SK-N-SH (cell line): ENCODE measurements around the gene TBX15. TPM values are rescaled to one million over a fixed set of nuclear protein-coding genes. Genes with fewer than 3 reads are reported as not detected.

ENCODE experiments used
- CTCF ChIA-PET: fragments of 300-600, 350-600 bp; formaldehyde crosslinking; extraction: SDS; loops from one replicate; lab custom pipeline; 2021; lab: Yijun Ruan, JAX
- POLR2A ChIA-PET: fragments of 350-600 bp; sonication (Branson Sonifier 250); formaldehyde crosslinking; extraction: SDS; loops from one replicate; lab custom pipeline; 2020; ENCODE audit warnings: antibody characterized with exemption, inconsistent platforms; lab: Yijun Ruan, JAX
- DNase-seq: peaks from one replicate; pipeline ENCODE4 v3.0.0; 2012
- H2AFZ ChIP-seq: fragments of 200-600 bp; sonication (generic); 2 replicates; pipeline ENCODE4 v1.8.1; 2016; ENCODE audit warnings: antibody characterized with exemption, mild to moderate bottlenecking, low read depth
- H3F3A ChIP-seq: fragments of 200-600 bp; sonication (generic); replicated peaks from 2 replicates; pipeline ENCODE3; 2016; ENCODE audit warnings: antibody characterized with exemption, mild to moderate bottlenecking; ENCODE audit not compliant: insufficient read depth
- H3K27ac ChIP-seq, 2 experiments: fragments of 200-500 bp in 1 of 2; fragments of 200-600 bp in 1 of 2; sonication (Bioruptor generic) in 1 of 2; sonication (generic), shearing (Covaris generic) in 1 of 2; 2 replicates each; pipeline versions ENCODE4 v1.5.1 to v1.6.1; 2014 to 2016; ENCODE audit warnings: low read depth in 2 of 2, inconsistent platforms in 1 of 2, low read length in 1 of 2, mild to moderate bottlenecking in 1 of 2, mixed read lengths in 1 of 2
- H3K27me3 ChIP-seq: fragments of 200-600 bp; sonication (generic), shearing (Covaris generic); 2 replicates; pipeline ENCODE4 v1.6.1; 2016; ENCODE audit warnings: mixed run types; ENCODE audit not compliant: insufficient read depth
- H3K36me3 ChIP-seq, 2 experiments: fragments of 200-500 bp in 1 of 2; fragments of 200-600 bp in 1 of 2; sonication (Bioruptor generic) in 1 of 2; sonication (generic) in 1 of 2; replicated peaks in 1 of 2; 2 replicates each; pipeline versions ENCODE3 to v1.5.1; 2014 to 2016; ENCODE audit warnings: low read length in 1 of 2, mild to moderate bottlenecking in 1 of 2; ENCODE audit not compliant: insufficient read depth in 2 of 2, control insufficient read depth in 1 of 2
- H3K4me1 ChIP-seq, 2 experiments: fragments of 200-500 bp in 1 of 2; fragments of 200-600 bp in 1 of 2; sonication (Bioruptor generic) in 1 of 2; sonication (generic), shearing (Covaris generic) in 1 of 2; 2 replicates each; pipeline versions ENCODE4 v1.5.1 to v1.6.1; 2014 to 2016; ENCODE audit warnings: low read depth in 1 of 2, low read length in 1 of 2, mixed run types in 1 of 2; ENCODE audit not compliant: insufficient read depth in 2 of 2, control insufficient read depth in 1 of 2
- H3K4me2 ChIP-seq: fragments of 200-600 bp; sonication (generic), shearing (Covaris generic); 2 replicates; pipeline ENCODE4 v1.6.1; 2017; ENCODE audit warnings: mixed run types
- H3K4me3 ChIP-seq, 2 experiments: fragments of 200-500 bp in 1 of 2; fragments of 200-600 bp in 1 of 2; sonication (Bioruptor generic) in 1 of 2; sonication (generic), shearing (Covaris generic) in 1 of 2; 2 replicates each; pipeline versions ENCODE4 v1.5.1 to v1.8.1; 2014 to 2016; ENCODE audit warnings: low read depth in 2 of 2, inconsistent platforms in 1 of 2, low read length in 1 of 2, mild to moderate bottlenecking in 1 of 2, mixed read lengths in 1 of 2, moderate library complexity in 1 of 2
- H3K79me2 ChIP-seq: fragments of 200-600 bp; sonication (generic); 2 replicates; pipeline ENCODE4 v1.8.1; 2017; ENCODE audit warnings: mild to moderate bottlenecking; ENCODE audit not compliant: insufficient read depth
- H3K9ac ChIP-seq: fragments of 200-600 bp; sonication (generic); 2 replicates; pipeline ENCODE4 v1.6.1; 2017; ENCODE audit warnings: mixed run types
- H3K9me2 ChIP-seq: fragments of 200-600 bp; sonication (generic); 2 replicates; pipeline ENCODE4 v1.6.1; 2017; ENCODE audit warnings: mixed run types
- H3K9me3 ChIP-seq: fragments of 200-600 bp; sonication (generic); 2 replicates; pipeline ENCODE4 v1.6.1; 2017; ENCODE audit warnings: mixed run types, mild to moderate bottlenecking, moderate library complexity
- H4K20me1 ChIP-seq: fragments of 200-600 bp; sonication (generic); 2 replicates; pipeline ENCODE4 v1.6.1; 2017; ENCODE audit warnings: mild to moderate bottlenecking, mixed run types; ENCODE audit not compliant: insufficient read depth
- CHD2 ChIP-seq: fragments of 150-350 bp; IDR thresholded peaks from 2 replicates; pipeline ENCODE4 v1.6.1; 2018; ENCODE audit warnings: low read length; ENCODE audit not compliant: partially characterized antibody
- ELF1 ChIP-seq: IDR thresholded peaks from 2 replicates; pipeline ENCODE4 v1.4.0; 2012
- EP300 ChIP-seq, 2 experiments: IDR thresholded peaks; 2 replicates each; pipeline versions ENCODE4 v1.4.0 to v1.6.1; 2012; ENCODE audit warnings: borderline replicate concordance in 1 of 2, low read depth in 1 of 2, low read length in 1 of 2
- EZH2phosphoT487 ChIP-seq: fragments of 200-600 bp; sonication (generic); IDR thresholded peaks from 2 replicates; pipeline ENCODE4 v1.6.1; 2017; ENCODE audit warnings: low read depth, mixed run types, mild to moderate bottlenecking, antibody characterized with exemption, moderate library complexity, borderline replicate concordance
- JUND ChIP-seq: IDR thresholded peaks from 2 replicates; pipeline ENCODE4 v1.4.0; 2012
- MXI1 ChIP-seq: IDR thresholded peaks from 2 replicates; pipeline ENCODE4 v1.6.1; 2012; ENCODE audit warnings: mild to moderate bottlenecking, low read depth, low read length, improper control_type of control experiment
- NRF1 ChIP-seq: IDR thresholded peaks from 2 replicates; pipeline ENCODE4 v1.6.1; 2012; ENCODE audit warnings: low read depth, mild to moderate bottlenecking, low read length
- SIN3A ChIP-seq: IDR thresholded peaks from 2 replicates; pipeline ENCODE4 v1.6.1; 2012; ENCODE audit warnings: low read depth, mild to moderate bottlenecking, low read length, moderate library complexity, borderline replicate concordance
- TCF12 ChIP-seq: IDR thresholded peaks from 2 replicates; pipeline ENCODE4 v1.4.0; 2012
- YY1 ChIP-seq: IDR thresholded peaks from 2 replicates; pipeline ENCODE4 v1.4.0; 2012; ENCODE audit warnings: low read depth, mild to moderate bottlenecking
- WGBS: methylation state at CpG from one replicate; pipeline ENCODE4 v1.1.6; 2017; ENCODE audit warnings: low lambda C conversion rate; 5-methylcytosine and 5-hydroxymethylcytosine counted together
- polyA plus RNA-seq, 3 experiments: library from polyadenylated mRNA; depleted of rRNA; stranded (reverse); fragments of >200 nt; gene quantifications; 2 replicates each; pipeline ENCODE4 v1.2.3, GENCODE V29; 2012
- TF ChIP-seq, protein P1 (sequence below): IDR thresholded peaks from 2 replicates; pipeline ENCODE4 v1.6.1; 2012; ENCODE audit warnings: mild to moderate bottlenecking, low read depth, low read length, moderate library complexity
- TF ChIP-seq, protein P2 (sequence below): IDR thresholded peaks from 2 replicates; pipeline ENCODE4; 2012
- TF ChIP-seq, protein P3 (sequence below): fragments of 150-350 bp; IDR thresholded peaks from 2 replicates; pipeline ENCODE4 v1.6.1; 2017; ENCODE audit warnings: antibody characterized with exemption, low read length, low read depth, borderline replicate concordance
- TF ChIP-seq, protein P4 (sequence below): IDR thresholded peaks from 2 replicates; pipeline ENCODE4 v1.4.0; 2012; ENCODE audit warnings: low read depth, borderline replicate concordance
- TF ChIP-seq, protein P5 (sequence below): IDR thresholded peaks from 2 replicates; pipeline ENCODE4 v1.4.0; 2012; ENCODE audit warnings: low read depth

Gene TBX15
- polyA plus RNA-seq, 1 of the 3 experiments (the other 2 are of a cell fraction), result 0.02 TPM

DNA sequence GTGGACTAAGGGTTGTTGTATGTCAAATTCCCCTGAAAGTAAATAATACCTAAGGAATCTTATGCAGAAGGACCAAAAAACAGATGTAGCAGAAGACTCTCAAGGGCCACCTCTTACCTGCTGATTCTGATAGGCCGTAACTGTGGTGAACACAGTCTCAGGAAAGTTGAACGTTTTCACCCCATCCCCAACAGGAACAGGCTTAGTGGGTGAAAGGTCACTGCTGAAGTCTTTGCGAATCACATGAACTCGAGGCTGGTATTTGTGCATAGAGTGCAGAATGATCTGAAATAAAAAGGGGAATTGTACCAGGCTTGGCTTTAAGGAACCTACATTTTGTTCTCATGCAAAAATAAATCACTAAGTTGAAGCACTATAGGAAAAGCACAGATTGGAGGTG, 64.8 kb downstream of the TBX15 start (continued):
- TF ChIP-seq, protein P1, sequence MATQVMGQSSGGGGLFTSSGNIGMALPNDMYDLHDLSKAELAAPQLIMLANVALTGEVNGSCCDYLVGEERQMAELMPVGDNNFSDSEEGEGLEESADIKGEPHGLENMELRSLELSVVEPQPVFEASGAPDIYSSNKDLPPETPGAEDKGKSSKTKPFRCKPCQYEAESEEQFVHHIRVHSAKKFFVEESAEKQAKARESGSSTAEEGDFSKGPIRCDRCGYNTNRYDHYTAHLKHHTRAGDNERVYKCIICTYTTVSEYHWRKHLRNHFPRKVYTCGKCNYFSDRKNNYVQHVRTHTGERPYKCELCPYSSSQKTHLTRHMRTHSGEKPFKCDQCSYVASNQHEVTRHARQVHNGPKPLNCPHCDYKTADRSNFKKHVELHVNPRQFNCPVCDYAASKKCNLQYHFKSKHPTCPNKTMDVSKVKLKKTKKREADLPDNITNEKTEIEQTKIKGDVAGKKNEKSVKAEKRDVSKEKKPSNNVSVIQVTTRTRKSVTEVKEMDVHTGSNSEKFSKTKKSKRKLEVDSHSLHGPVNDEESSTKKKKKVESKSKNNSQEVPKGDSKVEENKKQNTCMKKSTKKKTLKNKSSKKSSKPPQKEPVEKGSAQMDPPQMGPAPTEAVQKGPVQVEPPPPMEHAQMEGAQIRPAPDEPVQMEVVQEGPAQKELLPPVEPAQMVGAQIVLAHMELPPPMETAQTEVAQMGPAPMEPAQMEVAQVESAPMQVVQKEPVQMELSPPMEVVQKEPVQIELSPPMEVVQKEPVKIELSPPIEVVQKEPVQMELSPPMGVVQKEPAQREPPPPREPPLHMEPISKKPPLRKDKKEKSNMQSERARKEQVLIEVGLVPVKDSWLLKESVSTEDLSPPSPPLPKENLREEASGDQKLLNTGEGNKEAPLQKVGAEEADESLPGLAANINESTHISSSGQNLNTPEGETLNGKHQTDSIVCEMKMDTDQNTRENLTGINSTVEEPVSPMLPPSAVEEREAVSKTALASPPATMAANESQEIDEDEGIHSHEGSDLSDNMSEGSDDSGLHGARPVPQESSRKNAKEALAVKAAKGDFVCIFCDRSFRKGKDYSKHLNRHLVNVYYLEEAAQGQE, result no peak
- TF ChIP-seq YY1, result no peak

DNA sequence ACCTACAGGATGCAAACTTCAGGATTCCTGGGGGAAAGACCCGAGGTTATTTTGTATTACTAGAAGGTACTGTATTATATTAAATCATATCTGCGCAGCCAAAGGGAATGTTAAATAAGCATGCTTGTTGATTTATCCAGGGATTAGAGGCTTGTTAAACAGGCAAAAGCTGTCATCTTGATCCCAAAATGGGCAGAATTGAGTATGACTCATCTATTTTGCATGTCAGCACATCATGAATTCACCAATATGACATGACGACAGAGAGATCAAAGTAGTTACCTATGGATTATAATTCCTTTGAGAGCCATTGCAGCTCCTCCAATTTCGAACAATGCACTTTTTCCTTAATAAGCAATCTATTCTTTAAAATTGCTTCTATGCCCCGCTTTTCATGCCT, 66.1 kb downstream of the TBX15 start:
- no peak for DNase-seq
- Histone ChIP-seq H3K27me3 (0 out of 2 replicates have a peak, but pooled peaks cover 5% of the 10 kb centered on the region), H2AFZ (no peak overlapping the region), H4K20me1 (no peaks in the 10 kb centered on the region), H3F3A (no peaks in the 10 kb centered on the region), H3K79me2 (no peaks in the 10 kb centered on the region)
- TF ChIP-seq NRF1, result no peak
- TF ChIP-seq, protein P2, sequence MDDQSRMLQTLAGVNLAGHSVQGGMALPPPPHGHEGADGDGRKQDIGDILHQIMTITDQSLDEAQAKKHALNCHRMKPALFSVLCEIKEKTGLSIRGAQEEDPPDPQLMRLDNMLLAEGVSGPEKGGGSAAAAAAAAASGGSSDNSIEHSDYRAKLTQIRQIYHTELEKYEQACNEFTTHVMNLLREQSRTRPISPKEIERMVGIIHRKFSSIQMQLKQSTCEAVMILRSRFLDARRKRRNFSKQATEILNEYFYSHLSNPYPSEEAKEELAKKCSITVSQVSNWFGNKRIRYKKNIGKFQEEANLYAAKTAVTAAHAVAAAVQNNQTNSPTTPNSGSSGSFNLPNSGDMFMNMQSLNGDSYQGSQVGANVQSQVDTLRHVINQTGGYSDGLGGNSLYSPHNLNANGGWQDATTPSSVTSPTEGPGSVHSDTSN, result no peak
- TF ChIP-seq, protein P3, sequence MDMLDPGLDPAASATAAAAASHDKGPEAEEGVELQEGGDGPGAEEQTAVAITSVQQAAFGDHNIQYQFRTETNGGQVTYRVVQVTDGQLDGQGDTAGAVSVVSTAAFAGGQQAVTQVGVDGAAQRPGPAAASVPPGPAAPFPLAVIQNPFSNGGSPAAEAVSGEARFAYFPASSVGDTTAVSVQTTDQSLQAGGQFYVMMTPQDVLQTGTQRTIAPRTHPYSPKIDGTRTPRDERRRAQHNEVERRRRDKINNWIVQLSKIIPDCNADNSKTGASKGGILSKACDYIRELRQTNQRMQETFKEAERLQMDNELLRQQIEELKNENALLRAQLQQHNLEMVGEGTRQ, result no peak
- no peak for TF ChIP-seq TCF12
- TF ChIP-seq, protein P4, sequence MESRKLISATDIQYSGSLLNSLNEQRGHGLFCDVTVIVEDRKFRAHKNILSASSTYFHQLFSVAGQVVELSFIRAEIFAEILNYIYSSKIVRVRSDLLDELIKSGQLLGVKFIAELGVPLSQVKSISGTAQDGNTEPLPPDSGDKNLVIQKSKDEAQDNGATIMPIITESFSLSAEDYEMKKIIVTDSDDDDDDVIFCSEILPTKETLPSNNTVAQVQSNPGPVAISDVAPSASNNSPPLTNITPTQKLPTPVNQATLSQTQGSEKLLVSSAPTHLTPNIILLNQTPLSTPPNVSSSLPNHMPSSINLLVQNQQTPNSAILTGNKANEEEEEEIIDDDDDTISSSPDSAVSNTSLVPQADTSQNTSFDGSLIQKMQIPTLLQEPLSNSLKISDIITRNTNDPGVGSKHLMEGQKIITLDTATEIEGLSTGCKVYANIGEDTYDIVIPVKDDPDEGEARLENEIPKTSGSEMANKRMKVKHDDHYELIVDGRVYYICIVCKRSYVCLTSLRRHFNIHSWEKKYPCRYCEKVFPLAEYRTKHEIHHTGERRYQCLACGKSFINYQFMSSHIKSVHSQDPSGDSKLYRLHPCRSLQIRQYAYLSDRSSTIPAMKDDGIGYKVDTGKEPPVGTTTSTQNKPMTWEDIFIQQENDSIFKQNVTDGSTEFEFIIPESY, result no peak
- no peak for TF ChIP-seq EP300 (IDR thresholded peaks at IDR 0.05; ENCODE audit: borderline replicate concordance in 1 of 2, low read depth in 1 of 2, low read length in 1 of 2)
- no peak for TF ChIP-seq SIN3A
- TF ChIP-seq EZH2phosphoT487, result no peak
- no peak for TF ChIP-seq MXI1
- TF ChIP-seq ELF1, result no peak
- no peak for TF ChIP-seq JUND
- TF ChIP-seq, protein P5, sequence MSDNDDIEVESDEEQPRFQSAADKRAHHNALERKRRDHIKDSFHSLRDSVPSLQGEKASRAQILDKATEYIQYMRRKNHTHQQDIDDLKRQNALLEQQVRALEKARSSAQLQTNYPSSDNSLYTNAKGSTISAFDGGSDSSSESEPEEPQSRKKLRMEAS, result no peak
- TF ChIP-seq CHD2, result no peak
- TF ChIP-seq, all 33 proteins: peak for 0
- H3K4me2 ChIP-seq, result no peak overlapping the region
- H3K9me3 ChIP-seq, result no peaks in the 10 kb centered on the region
- WGBS, result 3% methylated on average over 5 of the region's 5 CpGs
- no peaks in the 10 kb centered on the region for H3K36me3 ChIP-seq
- H3K9ac ChIP-seq, result no peak overlapping the region
- no peak overlapping the region for H3K27ac ChIP-seq
- CTCF ChIA-PET, result interaction anchor here (0.6 kb wide), 1 partner anchor 520 kb away, joined by 3 read pairs; no protein-coding TSS in a partner anchor
- H3K9me2 ChIP-seq, result no peaks in the 10 kb centered on the region
- POLR2A ChIA-PET, result no interaction called here
- no peak overlapping the region for H3K4me3 ChIP-seq
- no peaks in the 10 kb centered on the region for H3K4me1 ChIP-seq
